Measurements from ENCODE around the gene PROC. TPM values are rescaled to one million over a fixed set of nuclear protein-coding genes. Genes with fewer than 3 reads are reported as not detected.

Gene PROC
- polyA plus RNA-seq, 4 donors: 1.0 to 26.3 (median 4.9) TPM

DNA sequence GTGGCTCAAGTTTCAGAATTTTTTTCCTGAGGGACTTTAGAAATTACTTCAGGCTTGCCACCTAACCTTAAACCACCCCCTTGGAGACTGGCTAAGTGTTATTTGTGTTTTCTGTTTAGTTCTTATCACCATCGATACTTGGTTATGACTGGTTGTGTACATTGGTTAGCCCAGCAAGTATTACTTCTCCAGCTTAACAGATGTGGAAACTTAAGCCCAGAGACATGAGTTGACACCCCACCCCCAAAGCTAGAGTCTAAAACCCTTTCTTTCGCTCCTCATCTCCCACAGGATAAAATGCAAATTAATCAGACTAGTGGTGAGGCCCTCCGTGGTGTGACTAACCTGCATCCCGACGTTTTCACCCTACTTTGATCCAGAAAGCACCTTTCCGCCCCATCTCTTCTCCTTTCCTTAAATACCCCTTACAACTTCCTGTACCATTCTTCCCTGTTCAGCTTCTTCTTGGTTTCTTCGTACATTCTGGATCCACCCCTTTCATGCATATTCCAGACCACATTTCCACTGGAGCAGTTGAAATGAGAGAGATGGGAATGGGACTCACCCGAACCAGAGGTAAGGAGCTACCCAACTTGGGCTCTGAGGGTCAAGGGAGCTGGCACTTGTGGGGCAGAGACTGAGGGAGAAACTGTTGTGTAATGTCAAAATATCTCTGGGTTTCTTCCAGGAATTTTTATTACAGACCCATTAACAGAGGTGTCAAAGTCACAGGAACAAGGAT, 29.6 kb upstream of the PROC start:
- H3K27ac ChIP-seq (ENCODE audit: low read depth in 1 of 3, low read length in 2 of 3): peak overlapping the region; percentile 82 to 99 (median 93)
- no peak for FAIRE-seq
- peak in 1 of 2 donors; percentile 21 for DNase-seq
- no peaks in the 10 kb centered on the region for H3K27me3 ChIP-seq (ENCODE audit: control insufficient read depth in 3 of 3, insufficient read depth in 3 of 3, low read length in 3 of 3)
- peak overlapping the region in 2 of 3 donors; percentile 14 to 24 for H3K4me3 ChIP-seq (ENCODE audit: low read depth in 1 of 3, low read length in 3 of 3)
- 29 to 41% (median 41%) methylated on average over 8 of the region's 8 CpGs for WGBS, 3 donors
- H3K4me1 ChIP-seq (ENCODE audit: control insufficient read depth in 3 of 3, insufficient read depth in 2 of 3, low read depth in 1 of 3, low read length in 2 of 3): peaks cover 6 to 16% (median 8%) of the 10 kb centered on the region in 3 donors
- H3K9me3 ChIP-seq (ENCODE audit: control insufficient read depth in 2 of 2, insufficient read depth in 1 of 2, low read depth in 1 of 2, low read length in 1 of 2): no peaks in the 10 kb centered on the region
- peaks cover 0 to 4% (median 0%) of the 10 kb centered on the region in 3 donors for H3K36me3 ChIP-seq (ENCODE audit: control insufficient read depth in 3 of 3, insufficient read depth in 2 of 3, low read depth in 1 of 3, low read length in 3 of 3)

- H3K9me3 ChIP-seq (ENCODE audit: control insufficient read depth in 2 of 2, insufficient read depth in 1 of 2, low read depth in 1 of 2, low read length in 1 of 2): no peaks in the 10 kb centered on the region
- 81 to 89% (median 87%) methylated on average over 5 of the region's 5 CpGs for WGBS, 3 donors
- H3K36me3 ChIP-seq (ENCODE audit: control insufficient read depth in 3 of 3, insufficient read depth in 2 of 3, low read depth in 1 of 3, low read length in 3 of 3): no peaks in the 10 kb centered on the region
- peak overlapping the region in 1 of 3 donors; percentile 23 for H3K27ac ChIP-seq (ENCODE audit: low read depth in 1 of 3, low read length in 2 of 3)
- FAIRE-seq (no peak), DNase-seq (no peak)
- no peak overlapping the region for H3K4me3 ChIP-seq (ENCODE audit: low read depth in 1 of 3, low read length in 3 of 3)
- H3K4me1 ChIP-seq (ENCODE audit: control insufficient read depth in 3 of 3, insufficient read depth in 2 of 3, low read depth in 1 of 3, low read length in 2 of 3): peaks cover 6 to 16% (median 8%) of the 10 kb centered on the region in 3 donors
- no peaks in the 10 kb centered on the region for H3K27me3 ChIP-seq (ENCODE audit: control insufficient read depth in 3 of 3, insufficient read depth in 3 of 3, low read length in 3 of 3)
Observed at GRCh38 chr2:127389778-127390435, 28.3 kb upstream of the PROC start.

- Histone ChIP-seq H3K27me3 (ENCODE audit: control insufficient read depth in 3 of 3, insufficient read depth in 3 of 3, low read length in 3 of 3) (no peaks in the 10 kb centered on the region), H3K4me3 (ENCODE audit: low read depth in 1 of 3, low read length in 3 of 3) (no peak overlapping the region), H3K4me1 (ENCODE audit: control insufficient read depth in 3 of 3, insufficient read depth in 2 of 3, low read depth in 1 of 3, low read length in 2 of 3) (peaks cover 6 to 16% (median 8%) of the 10 kb centered on the region in 3 donors), H3K9me3 (ENCODE audit: control insufficient read depth in 2 of 2, insufficient read depth in 1 of 2, low read depth in 1 of 2, low read length in 1 of 2) (no peaks in the 10 kb centered on the region), H3K36me3 (ENCODE audit: control insufficient read depth in 3 of 3, insufficient read depth in 2 of 3, low read depth in 1 of 3, low read length in 3 of 3) (no peaks in the 10 kb centered on the region), H3K27ac (ENCODE audit: low read depth in 1 of 3, low read length in 2 of 3) (no peak overlapping the region)
- 92 to 99% (median 94%) methylated on average over 2 of the region's 2 CpGs for WGBS, 3 donors
- DNase-seq: no peak
- FAIRE-seq: no peak
Observed at GRCh38 chr2:127392133-127392827, 25.9 kb upstream of the PROC start.

DNA sequence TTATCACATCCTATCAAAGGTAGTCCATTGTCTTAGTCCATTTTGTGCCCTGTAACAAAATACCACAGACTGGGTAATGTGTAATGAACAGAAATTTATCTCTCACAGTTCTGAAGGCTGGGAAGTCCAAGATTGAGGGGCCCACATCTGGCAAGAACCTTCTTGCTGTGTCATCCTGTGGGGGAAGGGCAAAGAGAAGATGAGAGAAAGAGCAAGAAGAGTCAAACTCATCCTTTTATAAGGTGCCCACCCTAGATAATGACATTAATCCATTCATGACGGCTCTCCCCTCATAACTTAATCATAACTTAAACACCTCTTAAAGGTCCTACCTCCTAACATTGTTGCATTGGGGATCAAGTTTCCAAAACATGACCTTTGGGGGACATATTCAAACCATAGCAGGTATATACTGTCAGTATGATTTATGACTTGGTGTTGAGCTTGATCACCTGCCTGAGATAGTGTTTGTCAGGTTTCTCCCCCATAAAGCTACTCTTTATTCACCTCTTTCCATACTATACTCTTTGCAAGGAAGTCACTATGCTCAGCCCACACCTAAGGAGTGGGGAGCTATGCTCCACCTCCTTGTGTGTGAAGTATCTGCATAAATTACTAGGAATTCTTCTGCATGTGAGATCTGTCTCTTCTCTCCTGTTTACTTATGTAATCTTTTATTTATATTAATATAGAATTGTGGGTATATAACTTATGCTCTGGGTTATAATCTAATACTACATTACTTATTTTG, 25.2 kb upstream of the PROC start:
- H3K4me3 ChIP-seq (ENCODE audit: low read depth in 1 of 3, low read length in 3 of 3): no peak overlapping the region
- H3K36me3 ChIP-seq (ENCODE audit: control insufficient read depth in 3 of 3, insufficient read depth in 2 of 3, low read depth in 1 of 3, low read length in 3 of 3): no peaks in the 10 kb centered on the region
- H3K27ac ChIP-seq (ENCODE audit: low read depth in 1 of 3, low read length in 2 of 3): no peak overlapping the region
- H3K27me3 ChIP-seq (ENCODE audit: control insufficient read depth in 3 of 3, insufficient read depth in 3 of 3, low read length in 3 of 3): no peaks in the 10 kb centered on the region
- DNase-seq: no peak
- H3K9me3 ChIP-seq (ENCODE audit: control insufficient read depth in 2 of 2, insufficient read depth in 1 of 2, low read depth in 1 of 2, low read length in 1 of 2): no peaks in the 10 kb centered on the region
- FAIRE-seq: no peak
- WGBS, 3 donors: 88 to 91% (median 91%) methylated on average over 1 of the region's 1 CpG
- peaks cover 6 to 23% (median 8%) of the 10 kb centered on the region in 3 donors for H3K4me1 ChIP-seq (ENCODE audit: control insufficient read depth in 3 of 3, insufficient read depth in 2 of 3, low read depth in 1 of 3, low read length in 2 of 3)

- H3K4me3 ChIP-seq (ENCODE audit: low read depth in 1 of 3, low read length in 3 of 3): no peak overlapping the region
- H3K36me3 ChIP-seq (ENCODE audit: control insufficient read depth in 3 of 3, insufficient read depth in 2 of 3, low read depth in 1 of 3, low read length in 3 of 3): no peaks in the 10 kb centered on the region
- 81 to 93% (median 90%) methylated on average over 3 of the region's 3 CpGs for WGBS, 3 donors
- FAIRE-seq (no peak), DNase-seq (no peak)
- H3K27ac ChIP-seq (ENCODE audit: low read depth in 1 of 3, low read length in 2 of 3): no peak overlapping the region
- H3K27me3 ChIP-seq (ENCODE audit: control insufficient read depth in 3 of 3, insufficient read depth in 3 of 3, low read length in 3 of 3): no peaks in the 10 kb centered on the region
- peaks cover 0 to 17% (median 6%) of the 10 kb centered on the region in 3 donors for H3K4me1 ChIP-seq (ENCODE audit: control insufficient read depth in 3 of 3, insufficient read depth in 2 of 3, low read depth in 1 of 3, low read length in 2 of 3)
- H3K9me3 ChIP-seq (ENCODE audit: control insufficient read depth in 2 of 2, insufficient read depth in 1 of 2, low read depth in 1 of 2, low read length in 1 of 2): no peaks in the 10 kb centered on the region
Observed at GRCh38 chr2:127394492-127394891, 23.7 kb upstream of the PROC start.

GRCh38 chr2:127397568-127398238, 20.5 kb upstream of the PROC start:
- FAIRE-seq (no peak), DNase-seq (no peak)
- H3K36me3 ChIP-seq (ENCODE audit: control insufficient read depth in 3 of 3, insufficient read depth in 2 of 3, low read depth in 1 of 3, low read length in 3 of 3): no peaks in the 10 kb centered on the region

DNA sequence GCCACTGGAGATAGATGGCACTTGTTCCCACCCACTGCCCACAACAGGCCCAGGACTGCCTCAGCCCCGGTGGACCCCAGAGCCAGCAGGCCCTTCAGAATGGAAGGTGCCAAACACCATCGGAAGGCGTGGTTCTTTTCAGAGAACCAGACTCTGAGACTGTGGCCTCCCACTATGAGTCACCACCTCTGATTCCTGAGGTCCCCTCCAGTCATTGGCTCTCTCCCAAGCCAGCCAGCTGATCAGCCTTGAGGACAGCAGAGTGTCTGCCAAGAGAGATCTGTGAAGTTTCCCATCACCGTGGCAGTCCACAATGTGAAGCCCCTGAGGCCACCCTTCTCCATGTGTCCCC, 20.0 kb upstream of the PROC start:
- no peaks in the 10 kb centered on the region for H3K27me3 ChIP-seq (ENCODE audit: control insufficient read depth in 3 of 3, insufficient read depth in 3 of 3, low read length in 3 of 3)
- no peak for FAIRE-seq
- H3K27ac ChIP-seq (ENCODE audit: low read depth in 1 of 3, low read length in 2 of 3): peak overlapping the region; percentile 12 to 80 (median 67)
- no peaks in the 10 kb centered on the region for H3K36me3 ChIP-seq (ENCODE audit: control insufficient read depth in 3 of 3, insufficient read depth in 2 of 3, low read depth in 1 of 3, low read length in 3 of 3)
- peaks cover 4 to 50% (median 10%) of the 10 kb centered on the region in 3 donors for H3K4me1 ChIP-seq (ENCODE audit: control insufficient read depth in 3 of 3, insufficient read depth in 2 of 3, low read depth in 1 of 3, low read length in 2 of 3)
- WGBS, 3 donors: 6 to 14% (median 10%) methylated on average over 4 of the region's 4 CpGs
- H3K9me3 ChIP-seq (ENCODE audit: control insufficient read depth in 2 of 2, insufficient read depth in 1 of 2, low read depth in 1 of 2, low read length in 1 of 2): no peaks in the 10 kb centered on the region
- peak; percentile 93 to 98 for DNase-seq
- no peak overlapping the region for H3K4me3 ChIP-seq (ENCODE audit: low read depth in 1 of 3, low read length in 3 of 3)

More at GRCh38 chr2:127397568-127398238, 20.5 kb upstream of the PROC start:
- peaks cover 4 to 45% (median 7%) of the 10 kb centered on the region in 3 donors for H3K4me1 ChIP-seq (ENCODE audit: control insufficient read depth in 3 of 3, insufficient read depth in 2 of 3, low read depth in 1 of 3, low read length in 2 of 3)
- H3K27ac ChIP-seq (ENCODE audit: low read depth in 1 of 3, low read length in 2 of 3): peak overlapping the region; percentile 12 to 67 (median 59)
- H3K27me3 ChIP-seq (ENCODE audit: control insufficient read depth in 3 of 3, insufficient read depth in 3 of 3, low read length in 3 of 3): no peaks in the 10 kb centered on the region
- H3K9me3 ChIP-seq (ENCODE audit: control insufficient read depth in 2 of 2, insufficient read depth in 1 of 2, low read depth in 1 of 2, low read length in 1 of 2): no peaks in the 10 kb centered on the region
- H3K4me3 ChIP-seq (ENCODE audit: low read depth in 1 of 3, low read length in 3 of 3): no peak overlapping the region
- 49 to 81% (median 61%) methylated on average over 9 of the region's 9 CpGs for WGBS, 3 donors

Measured in small intestine (tissue), 7 donors.